K562 (cell line): Measurements from ENCODE around the gene MED19. TPM values are rescaled to one million over a fixed set of nuclear protein-coding genes. Genes with fewer than 3 reads are reported as not detected.

Experiments
- ATAC-seq: fragments of 200-7000 bp; cut with Tn5 transposase; 3 replicates; pipeline ENCODE4 v1.9.1; 2020; ENCODE audit warnings: moderate library complexity
- BruUV-seq: library from RNA; stranded (reverse); fragments of 400-500 nt; replicated peaks from 2 replicates; lab custom pipeline; 2021; lab: Mats Ljungman, UMichigan
- CTCF ChIA-PET: fragments of 300-600 bp; formaldehyde crosslinking; extraction: SDS; loops from one replicate; lab custom pipeline; 2021; ENCODE audit warnings: low intra/inter-chr PET ratio; lab: Yijun Ruan, JAX
- POLR2A ChIA-PET: fragments of 300-600, 350-650 bp; sonication (Branson Sonifier 250); formaldehyde crosslinking; extraction: SDS; loops from one replicate; lab custom pipeline; 2021; ENCODE audit warnings: antibody characterized with exemption, inconsistent platforms; lab: Yijun Ruan, JAX
- DNase-seq, 4 experiments: peaks; one replicate each; pipeline versions ENCODE4 v3.0.0 to v3.0.0-alpha.2; 2011 to 2018; ENCODE audit warnings: low spot score in 3 of 4, mixed read lengths in 3 of 4; ENCODE audit errors: extremely low read depth in 1 of 4
- FAIRE-seq: peaks from 2 replicates; lab custom pipeline; 2011; peaks lifted over from hg19 to GRCh38; lab: Jason Lieb, UNC
- H2AFZ ChIP-seq: 2 replicates; pipeline ENCODE4 v1.6.0; 2011; ENCODE audit warnings: low read depth, low read length, control low read depth, inconsistent platforms
- H3K27ac ChIP-seq: fragments of 200-600 bp; 3 replicates; pipeline ENCODE4 v1.8.0; 2011; ENCODE audit warnings: low read depth, mild to moderate bottlenecking, control low read depth, inconsistent platforms, low read length, moderate library complexity, mixed read lengths; ENCODE audit errors: extremely low read depth
- H3K27me3 ChIP-seq, 2 experiments: fragments of 300-600 bp in 1 of 2; 2 replicates in 1 of 2; 3 replicates in 1 of 2; pipeline versions ENCODE4 v1.6.0 to v1.8.0; 2011; ENCODE audit warnings: inconsistent platforms in 2 of 2, low read length in 2 of 2, mild to moderate bottlenecking in 1 of 2, mixed read lengths in 1 of 2, moderate library complexity in 1 of 2; ENCODE audit not compliant: control insufficient read depth in 2 of 2, insufficient read depth in 2 of 2
- H3K36me3 ChIP-seq: fragments of 300-600 bp; 3 replicates; pipeline ENCODE4 v1.8.0; 2011; ENCODE audit warnings: mild to moderate bottlenecking, low read length, inconsistent platforms; ENCODE audit not compliant: control insufficient read depth, insufficient read depth
- H3K4me1 ChIP-seq, 2 experiments: fragments of 200-600 bp in 1 of 2; replicated peaks in 1 of 2; 2 replicates in 1 of 2; 3 replicates in 1 of 2; pipeline versions ENCODE4 v1.5.1 to v1.8.0; 2011; ENCODE audit warnings: inconsistent platforms in 2 of 2, low read length in 2 of 2, mild to moderate bottlenecking in 1 of 2, mixed read lengths in 1 of 2, moderate library complexity in 1 of 2; ENCODE audit not compliant: control insufficient read depth in 2 of 2, insufficient read depth in 2 of 2
- H3K4me2 ChIP-seq: 2 replicates; pipeline ENCODE4 v1.6.1; 2011; ENCODE audit warnings: low read length, control low read depth, inconsistent platforms, mixed read lengths; ENCODE audit not compliant: insufficient read depth
- H3K4me3 ChIP-seq: fragments of 200-600 bp; sonication (generic), shearing (Covaris generic); 2 replicates; pipeline ENCODE4 v1.5.1; 2016; ENCODE audit warnings: control low read depth, inconsistent platforms
- H3K79me2 ChIP-seq: fragments of 200-600 bp; 3 replicates; pipeline ENCODE4 v1.8.0; 2011; ENCODE audit warnings: low read length, inconsistent platforms; ENCODE audit not compliant: control insufficient read depth, insufficient read depth
- H3K9ac ChIP-seq, 2 experiments: 2 replicates each; pipeline versions ENCODE4 v1.6.0 to v1.6.1; 2011; ENCODE audit warnings: low read depth in 2 of 2, low read length in 2 of 2, control low read depth in 1 of 2, inconsistent platforms in 1 of 2, mild to moderate bottlenecking in 1 of 2, mixed read lengths in 1 of 2; ENCODE audit not compliant: insufficient read depth in 1 of 2
- H3K9me1 ChIP-seq: one replicate; pipeline ENCODE4 v1.6.0; 2011; ENCODE audit warnings: inconsistent platforms, mild to moderate bottlenecking, low read length, moderate library complexity; ENCODE audit not compliant: control insufficient read depth, insufficient read depth
- H3K9me3 ChIP-seq: replicated peaks from 2 replicates; pipeline ENCODE4 v1.5.1; 2011; ENCODE audit warnings: low read depth, low read length, inconsistent platforms; ENCODE audit not compliant: control insufficient read depth, insufficient read depth
- H4K20me1 ChIP-seq: replicated peaks from 2 replicates; pipeline ENCODE4 v1.6.1; 2011; ENCODE audit warnings: low read length, inconsistent platforms, mixed read lengths; ENCODE audit not compliant: control insufficient read depth, insufficient read depth
- ATF3 ChIP-seq, 2 experiments: fragments of 450-650 bp in 1 of 2; sonication (generic) in 1 of 2; formaldehyde crosslinking in 1 of 2; IDR thresholded peaks in 1 of 2; conservative IDR thresholded peaks in 1 of 2; 2 replicates each; pipeline versions ENCODE4 v1.6.1 to v1.8.1; 2016 to 2023; ENCODE audit warnings: mild to moderate bottlenecking in 2 of 2, moderate library complexity in 2 of 2, inconsistent platforms in 1 of 2, missing genetic modification reagents in 1 of 2
- ESRRA ChIP-seq: fragments of 450-650 bp; IDR thresholded peaks from 2 replicates; pipeline ENCODE4 v1.6.1; 2014; ENCODE audit warnings: low read depth, mild to moderate bottlenecking, moderate library complexity, borderline replicate concordance
- FOSL1 ChIP-seq: fragments of 200-800 bp; sonication (Bioruptor generic); conservative IDR thresholded peaks from 2 replicates; pipeline ENCODE4 v1.6.1; 2016; ENCODE audit warnings: missing genetic modification characterization, missing compliant biosample characterization
- HINFP ChIP-seq: fragments of 450-650 bp; conservative IDR thresholded peaks from 2 replicates; pipeline ENCODE4 v1.6.1; 2016; ENCODE audit warnings: missing genetic modification characterization, low read depth, mild to moderate bottlenecking, control low read depth, missing compliant biosample characterization
- JUND ChIP-seq, 2 experiments: IDR thresholded peaks; 2 replicates in 1 of 2; 3 replicates in 1 of 2; pipeline ENCODE4 v1.6.1; 2011; ENCODE audit warnings: borderline replicate concordance in 2 of 2, low read depth in 2 of 2, low read length in 2 of 2, improper control_type of control experiment in 1 of 2, missing biosample characterization in 1 of 2, missing genetic modification characterization in 1 of 2, missing genetic modification reagents in 1 of 2
- PCBP2 ChIP-seq: fragments of 200-400 bp; formaldehyde crosslinking; IDR thresholded peaks from 2 replicates; pipeline ENCODE4 v1.6.1; 2018; ENCODE audit warnings: low read length, low read depth, mild to moderate bottlenecking, moderate library complexity; ENCODE audit not compliant: poor library complexity, severe bottlenecking
- SREBF1 ChIP-seq: fragments of 150-350 bp; IDR thresholded peaks from 2 replicates; pipeline ENCODE4 v1.6.1; 2014; ENCODE audit warnings: antibody characterized with exemption, low read depth, low read length, borderline replicate concordance
- TCF15 ChIP-seq: fragments of 250-450 bp; sonication (Bioruptor Pico); IDR thresholded peaks from 2 replicates; pipeline ENCODE4 v1.8.0; 2022; ENCODE audit warnings: moderate library complexity, mild to moderate bottlenecking, inconsistent platforms
- VEZF1 ChIP-seq: fragments of 200-800 bp; sonication (Bioruptor generic); IDR thresholded peaks from 2 replicates; pipeline ENCODE4 v1.6.1; 2017; ENCODE audit warnings: missing genetic modification characterization, missing compliant biosample characterization
- ZFP1 ChIP-seq: fragments of 450-650 bp; formaldehyde crosslinking; IDR thresholded peaks from 2 replicates; pipeline ENCODE4 v1.4.0; 2020; ENCODE audit warnings: mild to moderate bottlenecking, mixed read lengths
- ZNF311 ChIP-seq: fragments of 250-450 bp; sonication (Bioruptor Pico); IDR thresholded peaks from 2 replicates; pipeline ENCODE4 v1.4.0; 2020; ENCODE audit warnings: mild to moderate bottlenecking, moderate library complexity
- WGBS: fragments of 100-300 bp; shearing (Covaris generic); methylation state at CpG from one replicate; pipeline ENCODE4 v1.1.6; 2016; ENCODE audit warnings: low coverage, mixed read lengths; ENCODE audit not compliant: insufficient coverage; ENCODE audit errors: missing lambda C conversion rate; 5-methylcytosine and 5-hydroxymethylcytosine counted together
- in situ Hi-C: fragments of 300-500 bp; cut with MboI; formaldehyde crosslinking; loops from 4 replicates; pipeline ENCODE4 v1.15.0; 2018; ENCODE audit warnings: inconsistent platforms, mixed read lengths
- intact Hi-C: fragments of 100-400 bp; cut with micrococcal nuclease; formaldehyde crosslinking; loops from 2 replicates; pipeline ENCODE4 v1.14.2; 2022
- polyA plus RNA-seq, 8 experiments: library from polyadenylated mRNA; depleted of rRNA in 4 of 8; stranded (reverse) in 5 of 8; unstranded in 3 of 8; fragments of >200 nt; fragmentation: Nextera tagmentation in 2 of 8; fragmentation: Illumina TruSeq in 1 of 8; extraction: Ambion mirVana in 2 of 8; extraction: Trizol in 1 of 8; gene quantifications; 2 replicates each; pipeline versions ENCODE4 v1.2.1 to v1.2.3, GENCODE V29; 2011 to 2014; ENCODE audit warnings: inconsistent platforms in 1 of 8, missing spikeins in 1 of 8
- total RNA-seq, 7 experiments: library from RNA; depleted of rRNA in 6 of 7; stranded (reverse); fragments of >200 nt in 6 of 7; fragmentation: Illumina TruSeq in 2 of 7; extraction: Trizol in 2 of 7; gene quantifications; 2 replicates each; pipeline versions ENCODE4 v1.2.1 to v1.2.3, GENCODE V29; 2011 to 2021; ENCODE audit warnings: low replicate concordance in 1 of 7

Gene MED19
- total and polyA plus RNA-seq, 9 of the 15 experiments (the other 6 are each of a cell fraction or from before 2014, with no cell fraction given) = 7.3 to 23.5 (median 15.0) TPM

- no peak for TF ChIP-seq ZFP1 (CRISPR knock-in tag)
- no peak for TF ChIP-seq SREBF1
- no peak for TF ChIP-seq ESRRA
- TF ChIP-seq ZNF311 (CRISPR knock-in tag) = no peak
- TF ChIP-seq TCF15 (CRISPR knock-in tag) = no peak
Measured at GRCh38 chr11:57681168-57681567, 30.8 kb downstream of the MED19 start (continued).

- peak; percentile 62 for FAIRE-seq
- Histone ChIP-seq H3K36me3 (peaks cover 82% of the 10 kb centered on the region), H4K20me1 (peaks cover 25% of the 10 kb centered on the region), H3K4me2 (no peak overlapping the region), H3K4me1 (peaks cover 3 to 25% of the 10 kb centered on the region in 2 experiments; a peak in 3 of 5 replicates), H3K4me3 (no peak overlapping the region), H3K27me3 (no peaks in the 10 kb centered on the region), H3K27ac (peak overlapping the region; percentile 19; the same call in 1 of the 3 replicates), H3K9me1 (peaks cover 10% of the 10 kb centered on the region), H3K9me3 (no peaks in the 10 kb centered on the region), H3K9ac (no peak overlapping the region), H3K79me2 (peaks cover 75% of the 10 kb centered on the region), H2AFZ (no peak overlapping the region)
- ChIA-PET CTCF (no interaction called here), POLR2A (interaction anchor here (1.3 to 2.0 kb wide), 2 partner anchors 11 to 22 kb away, joined by 5 to 11 read pairs; no protein-coding TSS in a partner anchor)
- DNase-seq = peak in 2 of 4 experiments; percentile 52 to 62
- peak; percentile 84 for ATAC-seq
- intact Hi-C loops = no loop called here
- in situ Hi-C loops = no loop called here
- BruUV-seq = no TSS peak
- WGBS = 16% methylated on average over 2 of the region's 2 CpGs
- TF ChIP-seq JUND (IDR thresholded peaks at IDR 0.05; ENCODE audit: borderline replicate concordance, low read depth, low read length) (peak; percentile 78), JUND (tag; IDR thresholded peaks at IDR 0.05; ENCODE audit: borderline replicate concordance, low read depth, low read length) (peak; percentile 12; the same call in 1 of the 3 replicates), ATF3 (IDR thresholded peaks at IDR 0.05) (peak; percentile 59), ATF3 (CRISPR knock-in tag; conservative IDR thresholded peaks at IDR 0.05) (no peak), FOSL1 (tag) (peak; percentile 56), PCBP2 (no peak), HINFP (tag) (no peak), VEZF1 (CRISPR knock-in tag) (0 out of 2 replicates have a peak, but pooled peaks have one; percentile 16)
Measured at GRCh38 chr11:57680552-57680874, 31.5 kb downstream of the MED19 start.
